Neural progenitor cell (in vitro differentiated cells): ENCODE measurements around the gene DCC. TPM values are rescaled to one million over a fixed set of nuclear protein-coding genes. Genes with fewer than 3 reads are reported as not detected.

Experiments
- DNase-seq: peaks from one replicate; pipeline ENCODE4 v3.0.0-alpha.2; 2016; ENCODE audit warnings: low spot score
- H2AFZ ChIP-seq: fragments of 200-600 bp; sonication (generic); replicated peaks from 2 replicates; pipeline ENCODE4 v1.6.1; 2016; ENCODE audit warnings: antibody characterized with exemption
- H3F3A ChIP-seq: fragments of 200-600 bp; sonication (generic); 2 replicates; pipeline ENCODE4 v1.6.1; 2016; ENCODE audit warnings: antibody characterized with exemption, low read depth
- H3K27ac ChIP-seq: fragments of 200-600 bp; sonication (generic); 2 replicates; pipeline ENCODE4 v1.5.1; 2016; ENCODE audit warnings: mild to moderate bottlenecking
- H3K27me3 ChIP-seq: fragments of 200-600 bp; sonication (generic); 2 replicates; pipeline ENCODE4 v1.6.1; 2016; ENCODE audit warnings: mild to moderate bottlenecking, moderate library complexity
- H3K36me3 ChIP-seq: fragments of 200-600 bp; sonication (generic); 2 replicates; pipeline ENCODE4 v1.5.1; 2016
- H3K4me1 ChIP-seq: fragments of 200-600 bp; sonication (generic); 2 replicates; pipeline ENCODE4 v1.6.1; 2016; ENCODE audit warnings: mixed run types
- H3K4me2 ChIP-seq: fragments of 200-600 bp; sonication (generic); 2 replicates; pipeline ENCODE4 v1.6.1; 2016
- H3K4me3 ChIP-seq: fragments of 200-600 bp; sonication (generic); 2 replicates; pipeline ENCODE4 v1.5.1; 2016
- H3K79me2 ChIP-seq: fragments of 200-600 bp; sonication (generic); 2 replicates; pipeline ENCODE4 v1.6.1; 2016; ENCODE audit warnings: low read depth
- H3K9ac ChIP-seq: fragments of 200-600 bp; sonication (generic); 2 replicates; pipeline ENCODE4 v1.6.1; 2016
- H3K9me3 ChIP-seq: fragments of 200-600 bp; sonication (generic); 2 replicates; pipeline ENCODE4 v1.5.1; 2016; ENCODE audit warnings: low read depth
- H4K20me1 ChIP-seq: fragments of 200-600 bp; sonication (generic); 2 replicates; pipeline ENCODE4 v1.6.1; 2016; ENCODE audit warnings: low read depth
- H3K27ac Mint-ChIP-seq: 3 replicates; pipeline ENCODE4 v1.8.0; 2021; ENCODE audit warnings: mixed read lengths
- H3K27me3 Mint-ChIP-seq: 2 replicates; pipeline ENCODE4 v1.8.0; 2022; ENCODE audit warnings: low read depth, mild to moderate bottlenecking, inconsistent platforms, moderate library complexity, mixed read lengths; ENCODE audit not compliant: insufficient read depth
- H3K36me3 Mint-ChIP-seq: 3 replicates; pipeline ENCODE4 v1.8.0; 2021; ENCODE audit warnings: mixed read lengths
- H3K4me1 Mint-ChIP-seq: 3 replicates; pipeline ENCODE4 v1.8.0; 2021; ENCODE audit warnings: mixed read lengths
- H3K4me3 Mint-ChIP-seq: 3 replicates; pipeline ENCODE4 v1.8.0; 2021; ENCODE audit warnings: mild to moderate bottlenecking, moderate library complexity, mixed read lengths
- H3K9me3 Mint-ChIP-seq: 3 replicates; pipeline ENCODE4 v1.8.0; 2020; ENCODE audit warnings: mixed read lengths
- CTCF ChIP-seq: fragments of 200-600 bp; sonication (generic); IDR thresholded peaks from 2 replicates; pipeline ENCODE4 v1.5.1; 2017; ENCODE audit warnings: antibody characterized with exemption, mild to moderate bottlenecking
- EZH2 ChIP-seq: fragments of 200-600 bp; sonication (generic); IDR thresholded peaks from 2 replicates; pipeline ENCODE4 v1.6.1; 2017; ENCODE audit warnings: antibody characterized with exemption, mild to moderate bottlenecking, moderate library complexity
- EZH2phosphoT487 ChIP-seq: fragments of 200-600 bp; sonication (generic); IDR thresholded peaks from 2 replicates; pipeline ENCODE4 v1.6.1; 2017; ENCODE audit warnings: antibody characterized with exemption
- total RNA-seq: library from RNA; depleted of rRNA; stranded (reverse); fragments of >200 nt; gene quantifications from 2 replicates; pipeline ENCODE4 v1.2.3, GENCODE V29; 2015; ENCODE audit warnings: low replicate concordance

The DCC gene
- total RNA-seq, 1 donor from 2014 or later: 0.41 TPM

GRCh38 chr18:52979892-52980291, 639.9 kb downstream of the DCC start:
- TF ChIP-seq EZH2phosphoT487: peak; percentile 62
- no peak for TF ChIP-seq EZH2
- peaks cover 12% of the 10 kb centered on the region for H3K4me1 ChIP-seq
- H3K27me3 Mint-ChIP-seq: no peaks in the 10 kb centered on the region
- no peaks in the 10 kb centered on the region for H3K36me3 Mint-ChIP-seq
- no peak overlapping the region for H3K9ac ChIP-seq
- no peaks in the 10 kb centered on the region for H3K36me3 ChIP-seq
- H2AFZ ChIP-seq: no peak overlapping the region
- peaks cover 25% of the 10 kb centered on the region for H3K4me1 Mint-ChIP-seq
- no peak overlapping the region for H3K4me3 Mint-ChIP-seq
- H3K9me3 ChIP-seq: no peaks in the 10 kb centered on the region
- no peaks in the 10 kb centered on the region for H4K20me1 ChIP-seq
- no peaks in the 10 kb centered on the region for H3F3A ChIP-seq
- no peak overlapping the region for H3K4me3 ChIP-seq
- H3K4me2 ChIP-seq: no peak overlapping the region
- no peaks in the 10 kb centered on the region for H3K79me2 ChIP-seq
- no peaks in the 10 kb centered on the region for H3K27me3 ChIP-seq
- H3K27ac ChIP-seq: no peak overlapping the region
- no peaks in the 10 kb centered on the region for H3K9me3 Mint-ChIP-seq
- DNase-seq: peak; percentile 80
- H3K27ac Mint-ChIP-seq: no peak overlapping the region

- Histone ChIP-seq H2AFZ (no peak overlapping the region), H3K36me3 (no peaks in the 10 kb centered on the region), H3K27ac (no peak overlapping the region), H3K4me1 (no peaks in the 10 kb centered on the region), H3K4me3 (no peak overlapping the region), H3K27me3 (no peaks in the 10 kb centered on the region), H3K9ac (no peak overlapping the region), H3K4me2 (no peak overlapping the region), H4K20me1 (no peaks in the 10 kb centered on the region), H3K79me2 (no peaks in the 10 kb centered on the region), H3K9me3 (no peaks in the 10 kb centered on the region), H3F3A (no peaks in the 10 kb centered on the region)
- no peaks in the 10 kb centered on the region for H3K4me1 Mint-ChIP-seq
- no peaks in the 10 kb centered on the region for H3K27me3 Mint-ChIP-seq
- no peak overlapping the region for H3K4me3 Mint-ChIP-seq
- H3K9me3 Mint-ChIP-seq: no peaks in the 10 kb centered on the region
- no peak for DNase-seq
- TF ChIP-seq EZH2phosphoT487: no peak
- no peak for TF ChIP-seq EZH2
- no peak for TF ChIP-seq CTCF
- H3K27ac Mint-ChIP-seq: no peak overlapping the region
- H3K36me3 Mint-ChIP-seq: no peaks in the 10 kb centered on the region
These were observed 651.2 kb downstream of the DCC start for GRCh38 chr18:52991246-52991645.

DNA sequence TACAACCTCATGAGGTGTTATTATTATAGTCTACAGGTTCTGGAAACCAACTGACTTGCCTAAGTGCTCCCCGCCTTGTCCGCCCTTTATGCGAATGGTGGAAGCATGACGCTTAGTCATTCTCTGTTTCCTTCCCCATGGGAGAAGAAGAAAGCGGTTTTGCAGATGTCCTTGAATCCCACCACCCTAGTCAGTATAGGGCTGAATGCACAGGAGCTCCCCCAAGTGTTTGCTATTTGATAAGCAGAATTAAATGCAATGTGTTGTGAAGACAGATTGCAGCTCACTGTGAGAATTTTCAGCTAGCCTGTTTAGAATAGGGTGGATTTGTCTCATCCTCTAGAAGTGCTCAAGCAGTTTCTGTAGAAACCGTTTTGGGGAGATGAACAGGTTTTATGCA, 652.0 kb downstream of the DCC start:
- TF ChIP-seq EZH2phosphoT487 (no peak), CTCF (peak; percentile 64)
- no peaks in the 10 kb centered on the region for H3K9me3 Mint-ChIP-seq
- no peak overlapping the region for H3K4me3 Mint-ChIP-seq
- H3K79me2 ChIP-seq: no peaks in the 10 kb centered on the region
- H3K4me1 ChIP-seq: no peaks in the 10 kb centered on the region
- no peak overlapping the region for H2AFZ ChIP-seq
- H3K27me3 Mint-ChIP-seq: no peaks in the 10 kb centered on the region
- H3K4me1 Mint-ChIP-seq: no peaks in the 10 kb centered on the region
- H3K9ac ChIP-seq: no peak overlapping the region
- H3K27ac Mint-ChIP-seq: no peak overlapping the region
- no peaks in the 10 kb centered on the region for H3F3A ChIP-seq
- DNase-seq: peak; percentile 58
- H3K27me3 ChIP-seq: no peaks in the 10 kb centered on the region
- no peaks in the 10 kb centered on the region for H3K36me3 ChIP-seq
- H4K20me1 ChIP-seq: no peaks in the 10 kb centered on the region
- H3K4me2 ChIP-seq: no peak overlapping the region
- no peaks in the 10 kb centered on the region for H3K36me3 Mint-ChIP-seq
- H3K4me3 ChIP-seq: no peak overlapping the region
- no peaks in the 10 kb centered on the region for H3K9me3 ChIP-seq
- no peak overlapping the region for H3K27ac ChIP-seq

DNA sequence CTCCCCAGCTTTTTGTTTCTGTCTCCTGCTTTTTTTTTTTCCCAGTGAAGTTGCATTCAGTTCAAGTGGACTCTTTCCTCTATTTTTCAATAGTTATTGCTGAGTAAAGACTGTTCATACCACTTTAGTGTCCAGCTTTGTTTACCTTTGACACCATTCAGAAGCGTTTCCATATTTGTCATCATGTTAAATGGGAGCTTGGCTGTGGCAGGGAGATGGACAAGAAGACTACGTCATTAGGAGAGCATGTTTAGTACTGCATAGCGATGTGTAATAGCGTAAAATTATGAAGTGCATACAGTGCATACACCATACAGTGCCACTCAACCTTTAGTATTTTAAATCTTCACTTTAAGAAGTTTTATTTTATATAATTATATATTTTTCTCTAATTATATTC, 655.9 kb downstream of the DCC start:
- Mint-ChIP-seq H3K4me3 (no peak overlapping the region), H3K27ac (no peak overlapping the region), H3K9me3 (no peaks in the 10 kb centered on the region), H3K27me3 (no peaks in the 10 kb centered on the region), H3K36me3 (no peaks in the 10 kb centered on the region), H3K4me1 (no peaks in the 10 kb centered on the region)
- Histone ChIP-seq H3K36me3 (no peaks in the 10 kb centered on the region), H3K27me3 (no peaks in the 10 kb centered on the region), H2AFZ (no peak overlapping the region), H3K79me2 (no peaks in the 10 kb centered on the region), H3F3A (no peaks in the 10 kb centered on the region), H3K9ac (no peak overlapping the region), H3K4me1 (no peaks in the 10 kb centered on the region), H3K4me3 (no peak overlapping the region), H4K20me1 (no peaks in the 10 kb centered on the region), H3K27ac (no peak overlapping the region), H3K9me3 (no peaks in the 10 kb centered on the region), H3K4me2 (no peak overlapping the region)
- no peak for DNase-seq
- no peak for TF ChIP-seq EZH2
- TF ChIP-seq EZH2phosphoT487: no peak
- TF ChIP-seq CTCF: no peak
